ENCODE data around the gene LAMC1. TPM values are rescaled to one million over a fixed set of nuclear protein-coding genes. Genes with fewer than 3 reads are reported as not detected.

The LAMC1 gene
- total RNA-seq = 307 to 453 TPM (median 449 TPM) in 3 replicates
- long read RNA-seq, full-length matches to known transcripts = 156 of 343 reads
- long read RNA-seq, partial matches to known transcripts = 146 of 343 reads
- long read RNA-seq, other reads (novel, unspliced or antisense) = 41 of 343 reads

DNA sequence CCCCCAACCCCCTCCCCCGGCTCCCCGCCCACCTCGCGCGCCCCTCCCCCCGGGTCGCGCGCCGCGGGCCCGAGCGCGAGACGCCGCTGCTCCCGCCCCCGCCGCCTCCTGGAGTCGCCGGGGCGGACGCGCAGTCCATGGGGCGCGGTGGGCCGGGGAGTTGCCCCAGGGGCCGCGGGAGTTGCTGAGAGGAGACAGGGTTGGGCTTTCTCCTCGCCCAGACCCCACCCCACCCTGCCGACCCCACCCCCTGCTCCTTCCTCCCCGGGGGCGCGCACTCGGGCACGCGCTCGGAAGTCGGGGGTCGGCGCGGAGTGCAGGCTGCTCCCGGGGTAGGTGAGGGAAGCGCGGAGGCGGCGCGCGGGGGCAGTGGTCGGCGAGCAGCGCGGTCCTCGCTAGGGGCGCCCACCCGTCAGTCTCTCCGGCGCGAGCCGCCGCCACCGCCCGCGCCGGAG is at the start of gene LAMC1:
TSS of gene LAMC1 (plus strand) at position 275 of the 455 bp plus-strand sequence. CDS start 297 bp downstream, outside the sequence.
- H3K4me1 Mint-ChIP-seq (ENCODE audit: low read depth) = peaks cover 47% of the 10 kb centered on the region
- no peaks in the 10 kb centered on the region for H3K9me3 Mint-ChIP-seq (ENCODE audit: low read depth)
- H3K27ac Mint-ChIP-seq (ENCODE audit: unreplicated experiment) = peak within 1 kb of the TSS; percentile 97
- peaks cover 3% of the 10 kb centered on the region for H3K36me3 Mint-ChIP-seq (ENCODE audit: low read depth)
- peak within 1 kb of the TSS; percentile 99 for H3K4me3 Mint-ChIP-seq (ENCODE audit: unreplicated experiment)
- no peaks in the 10 kb centered on the region for H3K27me3 Mint-ChIP-seq (ENCODE audit: low read depth)
- DNase-seq (ENCODE audit: low spot score) = peak; percentile 95
- TF ChIP-seq, protein P1, sequence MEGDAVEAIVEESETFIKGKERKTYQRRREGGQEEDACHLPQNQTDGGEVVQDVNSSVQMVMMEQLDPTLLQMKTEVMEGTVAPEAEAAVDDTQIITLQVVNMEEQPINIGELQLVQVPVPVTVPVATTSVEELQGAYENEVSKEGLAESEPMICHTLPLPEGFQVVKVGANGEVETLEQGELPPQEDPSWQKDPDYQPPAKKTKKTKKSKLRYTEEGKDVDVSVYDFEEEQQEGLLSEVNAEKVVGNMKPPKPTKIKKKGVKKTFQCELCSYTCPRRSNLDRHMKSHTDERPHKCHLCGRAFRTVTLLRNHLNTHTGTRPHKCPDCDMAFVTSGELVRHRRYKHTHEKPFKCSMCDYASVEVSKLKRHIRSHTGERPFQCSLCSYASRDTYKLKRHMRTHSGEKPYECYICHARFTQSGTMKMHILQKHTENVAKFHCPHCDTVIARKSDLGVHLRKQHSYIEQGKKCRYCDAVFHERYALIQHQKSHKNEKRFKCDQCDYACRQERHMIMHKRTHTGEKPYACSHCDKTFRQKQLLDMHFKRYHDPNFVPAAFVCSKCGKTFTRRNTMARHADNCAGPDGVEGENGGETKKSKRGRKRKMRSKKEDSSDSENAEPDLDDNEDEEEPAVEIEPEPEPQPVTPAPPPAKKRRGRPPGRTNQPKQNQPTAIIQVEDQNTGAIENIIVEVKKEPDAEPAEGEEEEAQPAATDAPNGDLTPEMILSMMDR (IDR thresholded peaks at IDR 0.05) = no peak

GRCh38 chr1:182974506-182975191 is 48.6 kb upstream of the LAMC1 start:
- Mint-ChIP-seq H3K4me3 (ENCODE audit: unreplicated experiment) (no peak overlapping the region), H3K9me3 (ENCODE audit: low read depth) (no peaks in the 10 kb centered on the region), H3K27me3 (ENCODE audit: low read depth) (no peaks in the 10 kb centered on the region), H3K27ac (ENCODE audit: unreplicated experiment) (no peak overlapping the region), H3K4me1 (ENCODE audit: low read depth) (peaks cover 4% of the 10 kb centered on the region), H3K36me3 (ENCODE audit: low read depth) (no peaks in the 10 kb centered on the region)
- DNase-seq (ENCODE audit: low spot score) = no peak
- TF ChIP-seq, protein P1 (IDR thresholded peaks at IDR 0.05) = no peak

DNA sequence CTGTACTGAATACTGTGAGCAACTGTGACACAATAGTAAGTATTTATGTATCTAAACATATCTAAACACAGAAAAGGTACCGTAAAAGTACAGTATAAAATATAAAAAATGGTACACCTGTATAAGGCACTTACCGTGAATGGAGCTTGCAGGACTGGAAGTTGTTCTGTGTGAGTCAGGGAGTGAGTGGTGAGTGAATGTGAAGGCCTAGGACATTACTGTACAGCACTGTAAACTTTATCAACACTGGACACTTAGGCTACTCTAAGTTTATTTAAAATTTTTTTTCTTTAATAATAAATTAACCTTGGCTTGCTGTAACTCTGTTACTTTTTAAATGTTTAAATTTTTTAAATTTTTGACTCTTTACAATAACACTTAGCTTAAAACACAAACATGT is 45.7 kb upstream of the LAMC1 start:
- TF ChIP-seq, protein P1 (IDR thresholded peaks at IDR 0.05) = no peak
- no peaks in the 10 kb centered on the region for H3K9me3 Mint-ChIP-seq (ENCODE audit: low read depth)
- H3K27me3 Mint-ChIP-seq (ENCODE audit: low read depth) = no peaks in the 10 kb centered on the region
- no peak overlapping the region for H3K27ac Mint-ChIP-seq (ENCODE audit: unreplicated experiment)
- H3K36me3 Mint-ChIP-seq (ENCODE audit: low read depth) = no peaks in the 10 kb centered on the region
- H3K4me3 Mint-ChIP-seq (ENCODE audit: unreplicated experiment) = no peak overlapping the region
- DNase-seq (ENCODE audit: low spot score) = no peak
- H3K4me1 Mint-ChIP-seq (ENCODE audit: low read depth) = peaks cover 4% of the 10 kb centered on the region

DNA sequence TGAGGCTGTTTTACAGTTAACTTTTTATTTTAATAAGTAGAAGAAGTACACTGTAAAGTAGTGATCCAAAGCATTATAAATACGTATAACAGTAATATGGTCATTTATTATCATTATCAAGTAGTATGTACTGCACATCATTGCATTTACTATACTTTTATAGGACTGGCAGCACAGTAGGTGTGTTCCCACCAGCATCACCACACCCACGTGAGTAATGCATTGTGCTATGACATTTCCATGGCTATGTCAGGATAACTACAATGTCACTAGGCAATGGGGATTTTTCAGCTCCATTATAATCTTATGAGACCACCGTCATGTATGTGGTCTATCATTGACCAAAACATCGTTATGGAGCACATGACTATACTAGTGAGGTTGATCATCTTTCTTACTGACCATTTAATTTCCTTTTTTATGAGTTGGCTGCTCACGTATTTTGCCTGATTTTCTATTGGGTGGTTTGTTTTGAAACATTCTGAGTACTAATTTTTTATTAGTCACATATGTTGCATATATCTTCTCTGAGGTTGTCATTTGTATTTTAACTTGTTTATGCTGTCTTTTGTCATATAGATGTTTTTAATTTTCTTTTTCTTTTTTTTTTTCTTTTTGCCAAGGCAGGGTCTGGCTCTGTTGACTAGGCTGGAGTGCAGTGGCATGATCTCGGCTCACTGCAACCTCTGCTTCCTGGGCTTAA is 44.9 kb upstream of the LAMC1 start:
- Mint-ChIP-seq H3K36me3 (ENCODE audit: low read depth) (no peaks in the 10 kb centered on the region), H3K9me3 (ENCODE audit: low read depth) (no peaks in the 10 kb centered on the region), H3K4me3 (ENCODE audit: unreplicated experiment) (no peak overlapping the region), H3K27me3 (ENCODE audit: low read depth) (no peaks in the 10 kb centered on the region), H3K27ac (ENCODE audit: unreplicated experiment) (no peak overlapping the region), H3K4me1 (ENCODE audit: low read depth) (peaks cover 4% of the 10 kb centered on the region)
- TF ChIP-seq, protein P1 (IDR thresholded peaks at IDR 0.05) = no peak
- no peak for DNase-seq (ENCODE audit: low spot score)

DNA sequence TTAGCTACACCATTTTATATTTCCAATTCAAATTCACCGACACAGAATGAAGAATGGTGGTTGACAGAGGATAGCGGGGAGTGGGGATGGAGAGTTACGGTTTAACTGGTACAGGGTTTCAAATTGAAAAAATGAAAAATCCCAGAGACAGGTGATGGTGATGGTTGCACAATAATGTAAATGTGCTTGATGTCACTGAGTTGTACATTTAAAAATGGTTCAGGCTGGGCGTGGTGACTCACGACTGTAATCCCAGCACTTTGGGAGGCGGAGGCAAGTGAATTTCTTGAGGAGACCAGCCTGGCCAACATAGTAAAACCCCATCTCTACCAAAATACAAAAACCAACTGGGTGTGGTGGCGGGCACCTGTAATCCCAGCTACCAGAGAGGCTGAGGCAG is 39.1 kb upstream of the LAMC1 start:
- Mint-ChIP-seq H3K4me1 (ENCODE audit: low read depth) (peaks cover 6% of the 10 kb centered on the region), H3K27me3 (ENCODE audit: low read depth) (no peaks in the 10 kb centered on the region), H3K27ac (ENCODE audit: unreplicated experiment) (no peak overlapping the region), H3K36me3 (ENCODE audit: low read depth) (no peaks in the 10 kb centered on the region), H3K4me3 (ENCODE audit: unreplicated experiment) (no peak overlapping the region), H3K9me3 (ENCODE audit: low read depth) (no peaks in the 10 kb centered on the region)
- DNase-seq (ENCODE audit: low spot score) = no peak
- TF ChIP-seq, protein P1 (IDR thresholded peaks at IDR 0.05) = no peak

All from chondrocyte (in vitro differentiated cells).